Testis (tissue), 3 donors: ENCODE measurements around the gene ARL6IP5. TPM values are rescaled to one million over a fixed set of nuclear protein-coding genes. Genes with fewer than 3 reads are reported as not detected.

Source experiments
- DNase-seq: peaks from one replicate; pipeline ENCODE4 v3.0.0-alpha.2; 2019
- H3K27ac ChIP-seq, 2 donors: fragments of 200-600 bp; sonication (generic); one replicate each; pipeline ENCODE4 v1.5.1; 2019
- H3K27me3 ChIP-seq: fragments of 200-600 bp; sonication (generic); one replicate; pipeline ENCODE4 v1.5.1; 2019
- H3K36me3 ChIP-seq: fragments of 200-600 bp; sonication (generic); one replicate; pipeline ENCODE4 v1.5.1; 2017; ENCODE audit warnings: low read depth; ENCODE audit errors: missing control alignments
- H3K4me1 ChIP-seq: fragments of 200-600 bp; sonication (generic); one replicate; pipeline ENCODE4 v1.5.1; 2019
- H3K4me3 ChIP-seq, 2 donors: fragments of 200-600 bp; sonication (generic); one replicate each; pipeline ENCODE4 v1.5.1; 2017 to 2019
- H3K9me3 ChIP-seq: fragments of 200-600 bp; sonication (generic); one replicate; pipeline ENCODE4 v1.5.1; 2017
- CTCF ChIP-seq, 3 experiments: fragments of 450-650 bp in 2 of 3; fragments of 200-600 bp in 1 of 3; sonication (generic) in 1 of 3; IDR thresholded peaks; one replicate each; pipeline ENCODE4 v1.5.1; 2016 to 2019; ENCODE audit warnings: antibody characterized with exemption in 3 of 3, mild to moderate bottlenecking in 2 of 3, moderate library complexity in 1 of 3
- POLR2A ChIP-seq: fragments of 450-650 bp; IDR thresholded peaks from one replicate; pipeline ENCODE4 v1.6.1; 2017; ENCODE audit warnings: antibody characterized with exemption, mild to moderate bottlenecking, moderate library complexity
- WGBS, 2 donors: methylation state at CpG; one replicate each; pipeline ENCODE4 v1.1.5; 2018; 5-methylcytosine and 5-hydroxymethylcytosine counted together
- intact Hi-C: fragments of 100-400 bp; cut with DNase I; formaldehyde crosslinking; loops from one replicate; pipeline ENCODE4 v1.15.1; 2023; ENCODE audit warnings: low total_unique reads
- polyA plus RNA-seq: library from polyadenylated mRNA; stranded (reverse); fragments of 350-450 nt; fragmentation: Illumina TruSeq; extraction: RNeasy Lipid Tissue Mini Kit (QIAGEN cat#74804); gene quantifications from one replicate; pipeline ENCODE4 v1.2.3, GENCODE V29; 2014; ENCODE audit warnings: low read depth, low replicate concordance; ENCODE audit not compliant: insufficient read depth
- total RNA-seq, 2 donors: library from RNA; depleted of rRNA; stranded (reverse); fragments of >200 nt; gene quantifications; one replicate each; pipeline ENCODE4 v1.2.3, GENCODE V29; 2016

Gene ARL6IP5
- total and polyA plus RNA-seq, 3 donors from 2014 or later = 61.3 to 70.6 (median 68.3) TPM

- Histone ChIP-seq H3K27ac (peak overlapping the region; percentile 82 to 84), H3K4me3 (peak overlapping the region; percentile 77 to 83), H3K27me3 (no peaks in the 10 kb centered on the region), H3K4me1 (peaks cover 41% of the 10 kb centered on the region), H3K36me3 (no peaks in the 10 kb centered on the region), H3K9me3 (no peaks in the 10 kb centered on the region)
- intact Hi-C loops = no loop called here
- TF ChIP-seq CTCF (IDR thresholded peaks at IDR 0.05) = no peak
- TF ChIP-seq POLR2A = no peak
- WGBS, 2 donors = 0% methylated on average over 15 to 26 of the region's 26 CpGs
- peak; percentile 57 for DNase-seq
Measured at GRCh38 chr3:69085168-69085832, 563 bp downstream of the ARL6IP5 start.

GRCh38 chr3:69085833-69086722, 1.3 kb downstream of the ARL6IP5 start:
- peak overlapping the region; percentile 77 to 83 for H3K4me3 ChIP-seq
- H3K4me1 ChIP-seq = peaks cover 40% of the 10 kb centered on the region
- TF ChIP-seq CTCF (IDR thresholded peaks at IDR 0.05) (no peak), POLR2A (no peak)
- H3K36me3 ChIP-seq = no peaks in the 10 kb centered on the region
- 3 to 5% methylated on average over 8 of the region's 8 CpGs for WGBS, 2 donors
- no peaks in the 10 kb centered on the region for H3K9me3 ChIP-seq
- intact Hi-C loops = no loop called here
- peak; percentile 87 for DNase-seq
- H3K27me3 ChIP-seq = no peaks in the 10 kb centered on the region
- H3K27ac ChIP-seq = peak overlapping the region; percentile 82 to 84

- H3K27ac ChIP-seq = peak overlapping the region; percentile 82 to 84
- WGBS, 2 donors = 83 to 88% methylated on average over 3 of the region's 3 CpGs
- H3K4me3 ChIP-seq = no peak overlapping the region
- H3K4me1 ChIP-seq = peaks cover 50% of the 10 kb centered on the region
- H3K9me3 ChIP-seq = no peaks in the 10 kb centered on the region
- intact Hi-C loops = no loop called here
- H3K36me3 ChIP-seq = no peaks in the 10 kb centered on the region
- no peak for DNase-seq
- TF ChIP-seq POLR2A = no peak
- TF ChIP-seq CTCF (IDR thresholded peaks at IDR 0.05) = no peak
- H3K27me3 ChIP-seq = no peaks in the 10 kb centered on the region
Measured at GRCh38 chr3:69087030-69087791, 2.5 kb downstream of the ARL6IP5 start.

GRCh38 chr3:69088063-69088462, 3.3 kb downstream of the ARL6IP5 start:
- H3K27me3 ChIP-seq = no peaks in the 10 kb centered on the region
- DNase-seq = no peak
- no peak for TF ChIP-seq POLR2A
- no peak for TF ChIP-seq CTCF (IDR thresholded peaks at IDR 0.05)
- peaks cover 50% of the 10 kb centered on the region for H3K4me1 ChIP-seq
- intact Hi-C loops = no loop called here
- 46 to 47% methylated on average over 2 of the region's 2 CpGs for WGBS, 2 donors
- H3K27ac ChIP-seq = no peak overlapping the region
- no peak overlapping the region for H3K4me3 ChIP-seq
- no peaks in the 10 kb centered on the region for H3K36me3 ChIP-seq
- H3K9me3 ChIP-seq = no peaks in the 10 kb centered on the region
